ENCODE results near the gene UBE4B. TPM values are rescaled to one million over a fixed set of nuclear protein-coding genes. Genes with fewer than 3 reads are reported as not detected.

Gene UBE4B
- total RNA-seq, 1 donor from 2014 or later, result 54.8 TPM

- H3K9me3 Mint-ChIP-seq (ENCODE audit: unreplicated experiment), result no peaks in the 10 kb centered on the region
- DNase-seq (ENCODE audit: low spot score), result no peak
- TF ChIP-seq CTCF (IDR thresholded peaks at IDR 0.05; ENCODE audit: unreplicated experiment), result no peak
- H3K27ac Mint-ChIP-seq (ENCODE audit: unreplicated experiment), result no peak overlapping the region
- no peaks in the 10 kb centered on the region for H3K27me3 Mint-ChIP-seq (ENCODE audit: unreplicated experiment)
- no peak overlapping the region for H3K4me3 Mint-ChIP-seq (ENCODE audit: unreplicated experiment)
- peaks cover 4% of the 10 kb centered on the region for H3K36me3 Mint-ChIP-seq (ENCODE audit: low read depth, unreplicated experiment)
- H3K4me1 Mint-ChIP-seq (ENCODE audit: unreplicated experiment), result peaks cover 4% of the 10 kb centered on the region
Measured at GRCh38 chr1:10149231-10149630, 116.5 kb downstream of the UBE4B start.

GRCh38 chr1:10152709-10153284 is 120.0 kb downstream of the UBE4B start:
- H3K4me3 Mint-ChIP-seq (ENCODE audit: unreplicated experiment), result no peak overlapping the region
- peak; percentile 66 for DNase-seq (ENCODE audit: low spot score)
- no peaks in the 10 kb centered on the region for H3K4me1 Mint-ChIP-seq (ENCODE audit: unreplicated experiment)
- no peaks in the 10 kb centered on the region for H3K9me3 Mint-ChIP-seq (ENCODE audit: unreplicated experiment)
- H3K27ac Mint-ChIP-seq (ENCODE audit: unreplicated experiment), result no peak overlapping the region
- TF ChIP-seq CTCF (IDR thresholded peaks at IDR 0.05; ENCODE audit: unreplicated experiment), result peak; percentile 77
- no peaks in the 10 kb centered on the region for H3K27me3 Mint-ChIP-seq (ENCODE audit: unreplicated experiment)
- peaks cover 14% of the 10 kb centered on the region for H3K36me3 Mint-ChIP-seq (ENCODE audit: low read depth, unreplicated experiment)

GRCh38 chr1:10155087-10155712 is 122.4 kb downstream of the UBE4B start:
- peak overlapping the region; percentile 24 for H3K27ac Mint-ChIP-seq (ENCODE audit: unreplicated experiment)
- no peak for TF ChIP-seq CTCF (IDR thresholded peaks at IDR 0.05; ENCODE audit: unreplicated experiment)

GRCh38 chr1:10160173-10160572 is 127.4 kb downstream of the UBE4B start:
- no peak for TF ChIP-seq CTCF (IDR thresholded peaks at IDR 0.05; ENCODE audit: unreplicated experiment)
- H3K9me3 Mint-ChIP-seq (ENCODE audit: unreplicated experiment), result no peaks in the 10 kb centered on the region
- H3K27me3 Mint-ChIP-seq (ENCODE audit: unreplicated experiment), result no peaks in the 10 kb centered on the region
- H3K36me3 Mint-ChIP-seq (ENCODE audit: low read depth, unreplicated experiment), result peaks cover 15% of the 10 kb centered on the region
- H3K4me1 Mint-ChIP-seq (ENCODE audit: unreplicated experiment), result no peaks in the 10 kb centered on the region
- no peak overlapping the region for H3K27ac Mint-ChIP-seq (ENCODE audit: unreplicated experiment)
- no peak for DNase-seq (ENCODE audit: low spot score)
- H3K4me3 Mint-ChIP-seq (ENCODE audit: unreplicated experiment), result no peak overlapping the region

More at GRCh38 chr1:10155087-10155712, 122.4 kb downstream of the UBE4B start:
- Mint-ChIP-seq H3K36me3 (ENCODE audit: low read depth, unreplicated experiment) (peaks cover 14% of the 10 kb centered on the region), H3K4me3 (ENCODE audit: unreplicated experiment) (no peak overlapping the region), H3K9me3 (ENCODE audit: unreplicated experiment) (no peaks in the 10 kb centered on the region), H3K4me1 (ENCODE audit: unreplicated experiment) (no peaks in the 10 kb centered on the region), H3K27me3 (ENCODE audit: unreplicated experiment) (no peaks in the 10 kb centered on the region)
- no peak for DNase-seq (ENCODE audit: low spot score)

- TF ChIP-seq CTCF (IDR thresholded peaks at IDR 0.05; ENCODE audit: unreplicated experiment), result no peak
- peaks cover 19% of the 10 kb centered on the region for H3K36me3 Mint-ChIP-seq (ENCODE audit: low read depth, unreplicated experiment)
- no peaks in the 10 kb centered on the region for H3K27me3 Mint-ChIP-seq (ENCODE audit: unreplicated experiment)
- no peak for DNase-seq (ENCODE audit: low spot score)
- H3K4me1 Mint-ChIP-seq (ENCODE audit: unreplicated experiment), result no peaks in the 10 kb centered on the region
- no peak overlapping the region for H3K4me3 Mint-ChIP-seq (ENCODE audit: unreplicated experiment)
- no peak overlapping the region for H3K27ac Mint-ChIP-seq (ENCODE audit: unreplicated experiment)
- H3K9me3 Mint-ChIP-seq (ENCODE audit: unreplicated experiment), result no peaks in the 10 kb centered on the region
Measured at GRCh38 chr1:10160907-10161490, 128.2 kb downstream of the UBE4B start.
